NCI-H1436 treated with DMSO at 0.1 percent for 48 hours (cell line): ENCODE data around the gene ESPL1.
A peak's percentile ranks its signal among the peaks of the same experiment; 100 is the strongest.
"Not testable (repeated sequence)": the region's sequence is repeated elsewhere in the genome, so short reads cannot be mapped to it uniquely, and the experiment has no call there.

Source experiments
- DNase-seq: peaks from one replicate; lab custom pipeline; 2025; lab: John Stamatoyannopoulos, UW

Gene ESPL1

DNA sequence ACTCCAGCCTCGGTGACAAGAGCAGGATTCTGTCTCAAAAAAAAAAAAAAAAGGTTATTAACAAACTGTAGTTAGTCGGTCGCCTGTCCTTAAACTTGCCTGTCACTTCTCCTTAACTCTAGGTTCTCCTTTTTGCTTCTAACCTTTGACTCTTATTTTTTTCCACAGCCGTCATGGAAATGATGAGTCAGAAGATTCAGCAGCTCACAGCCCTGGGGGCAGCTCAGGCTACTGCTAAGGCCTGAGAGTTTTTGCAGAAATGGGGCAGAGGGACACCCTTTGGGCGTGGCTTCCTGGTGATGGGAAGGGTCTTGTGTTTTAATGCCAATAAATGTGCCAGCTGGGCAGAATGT is 31.0 kb downstream of the ESPL1 start:
- no peak for DNase-seq

DNA sequence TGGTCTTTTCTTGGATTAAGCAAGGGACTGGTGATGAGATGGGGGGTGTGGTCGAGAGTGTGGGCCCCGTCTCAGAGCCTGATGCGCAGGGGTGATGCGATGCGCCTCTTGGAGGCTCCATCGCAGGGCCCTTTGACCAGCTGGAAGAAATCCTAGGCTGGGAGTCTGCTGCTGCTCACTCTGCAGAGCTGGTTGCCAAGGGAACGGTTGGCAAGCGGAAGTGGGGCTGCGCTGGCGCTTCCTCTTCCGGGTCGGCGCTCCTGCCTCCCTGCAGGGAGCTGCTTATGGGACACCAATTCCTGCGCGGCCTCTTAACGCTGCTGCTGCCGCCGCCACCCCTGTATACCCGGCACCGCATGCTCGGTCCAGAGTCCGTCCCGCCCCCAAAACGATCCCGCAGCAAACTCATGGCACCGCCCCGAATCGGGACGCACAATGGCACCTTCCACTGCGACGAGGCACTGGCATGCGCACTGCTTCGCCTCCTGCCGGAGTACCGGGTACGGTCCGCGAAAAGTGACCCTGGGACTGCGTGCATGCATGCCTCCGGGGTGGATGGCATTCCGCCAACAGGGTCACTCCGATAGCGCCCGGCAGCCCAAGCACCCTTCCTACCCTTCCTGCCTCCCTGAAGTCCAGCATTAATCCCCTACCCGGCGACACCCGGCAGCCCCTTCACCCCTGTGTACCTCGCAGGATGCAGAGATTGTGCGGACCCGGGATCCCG is 31.5 kb downstream of the ESPL1 start, which contains the start of gene MYG1:
Gene MYG1 (plus strand): TSS at position 242 of the 727 bp plus-strand sequence. CDS start 43 bp downstream, at position 285.
- peak; percentile 20 for DNase-seq

DNA sequence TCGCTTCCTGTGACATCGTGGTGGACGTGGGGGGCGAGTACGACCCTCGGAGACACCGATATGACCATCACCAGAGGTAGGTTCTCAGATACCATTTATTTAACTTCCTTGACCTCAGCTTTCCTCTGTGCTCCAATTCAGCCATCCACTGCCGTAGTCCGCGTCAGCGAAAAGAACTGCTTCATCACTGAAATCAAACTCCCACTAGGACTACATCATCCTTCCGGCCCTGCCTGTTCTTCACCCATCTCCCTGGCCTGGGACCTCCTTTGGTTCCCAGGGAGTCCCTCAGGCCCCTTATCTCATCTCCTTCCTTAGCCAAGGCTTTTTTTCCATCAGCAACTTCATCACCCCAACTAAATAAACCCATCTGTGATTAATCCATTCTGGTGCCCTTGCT is 32.1 kb downstream of the ESPL1 start:
- no peak for DNase-seq

DNA sequence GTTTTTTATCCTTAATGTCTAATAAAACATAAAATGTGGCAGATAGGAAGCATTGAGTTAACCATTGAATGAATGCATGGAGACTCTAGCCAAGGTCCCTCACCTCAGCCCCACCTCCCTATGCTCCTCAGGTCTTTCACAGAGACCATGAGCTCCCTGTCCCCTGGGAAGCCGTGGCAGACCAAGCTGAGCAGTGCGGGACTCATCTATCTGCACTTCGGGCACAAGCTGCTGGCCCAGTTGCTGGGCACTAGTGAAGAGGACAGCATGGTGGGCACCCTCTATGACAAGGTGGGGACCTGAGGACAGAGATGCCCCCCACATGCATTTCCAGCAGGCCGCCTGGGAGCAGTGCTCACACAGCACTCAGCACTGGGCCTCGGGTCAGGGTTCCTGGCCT is 34.8 kb downstream of the ESPL1 start:
- no peak for DNase-seq

DNA sequence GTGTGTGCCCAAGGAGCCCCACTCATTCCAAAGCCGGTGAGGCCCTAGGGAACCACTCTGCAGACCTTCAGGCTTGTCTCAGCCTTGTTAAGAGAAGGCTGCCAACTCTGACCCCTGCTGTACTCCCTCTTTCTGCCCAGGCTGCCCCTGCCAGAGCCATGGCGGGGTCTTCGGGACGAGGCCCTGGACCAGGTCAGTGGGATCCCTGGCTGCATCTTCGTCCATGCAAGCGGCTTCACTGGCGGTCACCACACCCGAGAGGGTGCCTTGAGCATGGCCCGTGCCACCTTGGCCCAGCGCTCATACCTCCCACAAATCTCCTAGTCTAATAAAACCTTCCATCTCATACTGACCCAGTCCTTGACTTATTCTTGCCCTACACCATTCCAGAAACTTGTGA is 38.7 kb downstream of the ESPL1 start:
- DNase-seq = no peak

DNA sequence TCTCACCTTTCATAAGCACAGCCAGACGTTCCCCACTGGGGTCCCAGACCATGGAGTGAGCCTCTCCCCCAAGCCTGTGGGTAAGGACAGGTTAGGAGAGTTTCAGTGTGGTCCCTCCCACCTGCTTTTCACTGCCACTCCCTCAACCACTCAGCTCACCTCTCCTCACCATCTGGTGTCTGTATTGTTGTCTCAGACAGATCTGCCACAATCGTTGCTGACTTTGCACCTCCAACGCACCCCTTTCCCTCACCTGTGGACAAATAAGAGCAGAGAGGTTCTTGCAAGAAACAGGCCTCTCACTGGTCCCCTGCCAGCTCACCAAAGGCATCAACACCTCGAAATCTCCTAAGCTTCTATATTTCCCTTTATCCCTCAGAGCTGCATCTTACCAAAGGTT is 40.2 kb downstream of the ESPL1 start:
- no peak for DNase-seq

DNA sequence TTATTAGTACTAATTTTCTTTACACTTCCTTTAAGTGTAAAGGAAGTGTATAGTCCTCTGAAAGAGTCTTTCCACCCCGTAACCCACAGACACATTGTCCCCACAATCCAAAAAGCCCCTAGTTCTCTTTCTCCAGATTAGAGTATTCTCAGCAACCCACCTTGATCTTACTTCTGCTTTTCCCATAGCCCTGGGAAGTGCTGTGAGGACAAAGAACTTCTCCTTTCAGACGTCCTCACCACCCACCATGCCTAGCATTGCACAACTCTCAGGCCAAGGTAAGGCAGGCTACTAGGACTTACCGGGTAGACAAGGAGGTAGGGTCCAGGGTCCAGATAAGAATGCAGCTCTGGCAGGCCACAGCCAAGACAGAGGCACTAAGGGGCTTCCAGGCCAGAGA is 45.9 kb downstream of the ESPL1 start:
- DNase-seq = no peak

DNA sequence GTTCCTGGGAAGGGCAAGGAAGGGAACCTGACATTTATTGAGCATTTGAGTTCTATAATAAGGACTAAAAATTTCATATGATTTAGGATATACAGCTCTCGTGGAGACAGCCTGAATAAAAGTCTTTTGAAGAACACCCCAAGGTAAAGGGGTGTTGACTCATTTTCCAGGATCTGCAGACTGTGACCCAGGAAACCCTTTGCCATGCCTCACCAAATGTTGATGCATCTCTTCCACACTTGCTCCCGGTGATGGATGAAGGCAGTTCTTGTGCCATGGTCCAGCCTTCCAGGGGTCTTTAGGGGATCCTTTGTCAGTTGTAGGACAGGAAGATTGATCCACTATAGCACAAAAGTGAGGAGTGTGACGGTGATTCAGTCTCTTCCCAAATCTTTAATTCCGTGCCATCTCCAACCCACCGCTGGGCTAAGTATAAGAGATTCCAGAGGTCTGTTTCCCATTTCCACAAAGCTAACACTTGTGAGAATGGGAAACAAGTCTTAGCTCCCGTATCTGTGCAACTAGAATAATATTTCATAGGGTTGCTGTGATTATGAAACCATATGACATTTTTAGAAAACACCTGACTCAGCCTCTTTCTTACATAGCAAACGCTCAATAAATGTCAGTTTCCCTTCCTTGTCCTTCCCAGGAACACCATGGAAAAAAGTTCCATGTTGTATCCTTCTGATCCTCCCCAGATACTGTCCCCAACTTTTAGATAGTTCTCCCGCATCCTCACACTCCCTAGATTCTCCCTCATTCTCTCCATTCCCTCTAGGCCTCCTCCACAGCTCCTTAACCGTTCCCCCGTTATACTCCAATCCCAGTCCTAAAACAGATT is 52.5 kb downstream of the ESPL1 start:
- DNase-seq = no peak

DNA sequence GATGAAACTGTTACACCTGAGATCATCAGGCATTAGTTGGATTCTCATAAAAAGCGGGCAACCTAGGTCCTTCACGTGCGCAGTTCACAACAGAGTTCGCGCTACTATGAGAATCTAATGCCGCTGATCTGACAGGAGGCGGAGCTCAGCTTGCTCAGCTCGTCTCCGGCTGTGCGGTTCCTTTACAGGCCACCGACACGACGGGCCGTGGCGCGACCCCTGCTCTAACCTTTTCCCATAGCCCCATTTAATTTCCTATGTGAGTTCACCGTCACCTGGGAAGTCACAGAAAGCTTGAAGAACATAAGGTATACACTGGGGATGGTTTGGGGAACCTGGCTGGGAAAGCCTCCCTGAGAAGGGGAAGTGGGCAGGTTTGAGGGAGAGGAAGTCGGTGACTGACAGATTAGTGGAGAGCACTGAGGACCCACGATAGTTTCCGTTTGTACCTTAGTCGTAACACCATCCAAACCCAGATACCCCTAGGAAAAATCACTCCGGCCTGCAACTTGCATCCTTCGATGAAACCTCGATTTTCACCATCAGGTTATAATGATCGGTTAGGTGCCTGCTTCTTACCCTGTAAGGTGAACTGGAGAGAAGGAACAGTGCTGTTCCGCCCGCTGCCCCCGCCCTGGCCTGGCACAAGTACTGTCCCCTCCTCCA is 56.1 kb downstream of the ESPL1 start:
- no peak for DNase-seq

DNA sequence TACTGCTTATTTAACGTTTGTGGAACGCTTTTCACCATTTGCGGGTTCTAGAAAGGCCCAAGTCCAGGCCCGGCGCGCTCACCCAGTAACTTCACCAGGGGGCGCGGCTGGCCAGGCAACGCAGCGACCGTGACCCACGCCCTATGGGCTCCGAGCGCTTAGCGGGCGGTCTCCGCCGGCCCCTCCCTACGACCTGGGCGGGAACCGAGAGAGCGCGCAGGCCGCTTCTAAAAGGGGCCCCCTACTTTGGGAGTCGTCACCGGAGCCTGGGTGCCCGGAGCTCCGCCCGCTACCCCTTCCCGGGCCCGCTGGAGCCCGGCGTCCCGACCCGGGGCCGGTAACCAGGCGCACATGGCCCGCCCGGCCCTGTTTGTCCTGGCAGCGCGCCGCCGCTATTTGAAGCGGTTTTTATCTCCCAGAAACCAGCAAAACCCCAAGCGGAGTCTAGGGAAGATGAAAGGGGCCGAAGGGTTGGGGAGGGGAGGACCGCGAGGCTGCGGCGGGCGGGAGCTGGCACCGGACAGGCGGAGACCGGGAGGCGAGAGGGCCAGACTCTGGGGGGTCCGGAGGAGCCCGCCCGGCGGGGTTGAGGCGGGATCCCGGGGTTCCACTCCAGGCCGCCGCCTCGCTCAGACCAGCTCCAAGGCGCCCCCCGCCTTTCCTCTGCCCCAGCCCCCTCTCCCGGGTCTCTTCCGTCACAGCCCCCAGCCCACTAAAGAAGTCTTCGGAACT is 56.8 kb downstream of the ESPL1 start:
- peak; percentile 18 for DNase-seq

DNA sequence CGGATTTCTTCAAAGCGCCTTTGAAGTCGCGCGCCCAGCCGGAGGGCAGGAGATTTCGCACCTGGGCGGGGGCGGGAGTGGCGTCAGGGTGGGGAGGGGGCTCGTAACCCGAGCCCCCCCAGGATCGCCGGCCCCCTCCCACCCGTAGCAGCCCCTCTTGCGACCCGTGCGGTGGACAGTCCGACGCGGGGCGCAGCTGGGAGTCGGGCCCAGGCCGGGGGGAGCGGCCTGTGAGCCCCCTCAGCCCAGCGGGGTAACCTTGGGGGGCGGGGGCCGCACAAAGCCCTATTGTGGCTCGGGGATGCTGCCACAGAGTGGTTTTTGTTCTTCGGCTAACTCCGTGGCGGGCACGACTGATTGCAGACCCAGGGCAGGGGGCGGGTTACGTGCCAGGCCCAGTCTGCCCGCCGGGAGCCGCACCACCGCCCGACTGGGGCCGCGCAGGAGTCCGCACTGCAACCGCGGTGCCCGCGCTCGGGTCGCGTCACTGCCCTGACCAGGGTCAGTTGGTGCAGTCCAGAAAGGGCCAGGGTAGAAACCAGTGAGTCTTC is 57.5 kb downstream of the ESPL1 start:
- DNase-seq = no peak

DNA sequence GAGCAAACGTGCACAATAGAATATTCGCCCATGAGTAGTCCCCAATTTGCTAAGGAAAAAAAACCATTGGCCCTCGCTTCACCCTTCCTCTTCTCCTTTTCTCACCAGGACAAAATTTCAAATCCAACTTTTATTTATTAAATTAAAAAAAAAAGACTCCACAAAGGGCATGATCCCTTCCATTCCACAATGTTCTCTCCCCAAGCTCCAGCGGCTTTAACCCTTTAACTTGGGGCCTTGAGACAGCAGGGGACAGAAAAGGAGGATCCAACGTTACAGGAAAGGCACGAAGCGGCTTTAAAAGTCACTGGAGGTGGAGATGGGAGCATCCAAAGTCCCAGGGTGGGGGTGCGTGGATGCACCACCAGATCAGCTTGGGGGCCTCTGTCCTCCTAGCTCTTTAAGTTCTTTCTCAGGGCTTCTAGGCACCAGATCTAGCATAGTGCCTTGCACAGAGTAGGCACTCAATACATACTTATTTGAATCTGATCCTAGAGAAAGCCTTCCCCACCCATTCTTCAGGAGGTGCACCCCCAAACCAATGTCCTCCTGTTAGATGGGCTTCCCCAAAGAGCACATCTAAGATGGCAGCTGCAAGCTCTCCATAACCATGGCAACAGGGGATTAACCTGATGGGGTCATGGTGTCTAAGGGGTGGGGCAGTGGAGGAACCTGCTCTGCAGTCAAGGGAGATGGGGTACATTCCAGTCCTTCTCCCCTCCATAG is 58.5 kb downstream of the ESPL1 start:
- DNase-seq = no peak

DNA sequence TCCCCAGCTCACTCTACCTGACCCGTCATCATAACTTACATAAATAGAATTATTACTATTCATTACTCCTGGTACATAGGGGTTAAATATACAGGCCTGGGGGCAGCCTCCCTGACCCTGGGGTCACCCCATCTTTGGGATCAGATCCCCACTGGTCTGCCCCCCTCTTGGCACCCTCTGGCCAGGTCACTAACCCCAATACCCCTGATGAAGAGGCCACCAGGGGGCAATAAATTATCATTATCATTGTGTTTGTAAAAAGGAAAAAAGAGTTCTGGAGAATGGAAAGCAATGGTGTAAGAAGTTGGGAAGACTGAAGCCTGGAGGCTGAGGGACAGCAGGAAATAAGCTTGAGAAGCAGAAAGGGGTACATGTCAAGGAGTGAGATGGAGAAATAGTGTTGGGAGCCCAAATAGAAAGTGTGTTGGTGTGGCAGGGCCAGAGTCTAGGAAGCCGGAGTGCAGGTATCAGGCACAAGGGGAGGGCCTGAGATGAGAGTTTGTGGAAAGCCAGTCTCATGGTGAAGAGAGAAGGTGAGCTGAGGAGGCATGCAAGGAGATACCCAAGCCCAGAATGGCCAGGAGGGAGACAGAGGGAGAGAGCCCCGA is 59.4 kb downstream of the ESPL1 start:
- DNase-seq = no peak

DNA sequence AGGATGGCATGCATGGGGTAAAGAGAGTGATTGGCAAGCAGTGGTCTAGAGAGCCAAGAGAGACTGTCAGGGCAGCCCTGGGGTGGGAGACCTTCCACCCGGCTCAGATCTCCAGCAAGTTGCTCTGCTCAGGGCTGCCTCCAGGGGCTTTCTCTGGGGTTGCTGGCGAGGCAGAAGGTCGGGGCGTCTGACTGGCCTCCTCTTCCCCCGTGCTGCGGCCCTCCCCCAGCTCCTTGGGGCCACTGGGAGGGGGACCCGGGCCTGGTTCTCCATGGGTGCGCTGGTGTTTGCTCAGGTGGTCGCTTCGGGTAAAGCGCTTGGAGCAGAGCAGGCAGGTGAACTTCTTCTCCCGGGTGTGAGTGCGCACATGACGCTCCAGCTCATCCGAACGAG is 59.9 kb downstream of the ESPL1 start:
- no peak for DNase-seq

DNA sequence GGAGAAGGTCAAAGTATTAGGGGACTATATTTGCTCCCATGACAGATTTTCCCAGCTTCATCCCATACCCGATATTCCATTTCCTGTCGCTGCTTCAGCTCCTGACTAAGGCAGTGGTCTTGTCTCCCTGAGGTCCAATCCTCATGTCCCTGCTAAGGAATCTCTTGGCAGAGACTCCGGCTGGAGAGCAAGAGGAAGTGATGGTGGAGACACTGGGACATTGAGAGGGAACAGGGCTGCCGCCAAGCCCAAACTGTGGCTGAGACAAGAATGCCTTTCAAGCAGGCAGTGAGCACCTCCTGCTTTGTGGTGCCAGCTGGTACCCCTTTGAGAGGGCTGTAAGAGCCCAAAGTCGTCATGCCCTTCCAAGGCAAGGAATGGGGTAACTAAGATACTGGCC is 62.6 kb downstream of the ESPL1 start:
- no peak for DNase-seq

DNA sequence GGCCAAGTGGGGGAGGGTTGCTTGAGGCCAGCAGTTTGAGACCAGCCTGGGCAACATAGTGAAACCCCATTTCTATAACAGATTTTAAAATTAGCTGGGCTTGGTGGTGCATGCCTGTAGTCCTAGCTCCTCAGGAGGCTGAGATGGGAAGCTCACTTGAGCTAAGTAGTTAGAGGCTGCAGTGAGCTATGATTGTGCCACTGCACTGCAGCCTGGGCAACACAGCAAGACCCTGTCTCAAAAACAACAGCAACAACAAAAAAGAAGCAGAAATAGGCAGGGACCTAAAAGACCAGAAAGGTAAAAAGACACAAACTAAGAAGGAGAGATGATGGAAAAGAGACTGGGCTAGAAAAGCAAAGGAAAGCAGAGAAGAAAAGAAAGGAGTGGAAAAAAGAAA is 64.2 kb downstream of the ESPL1 start:
- DNase-seq = not testable (repeated sequence)

DNA sequence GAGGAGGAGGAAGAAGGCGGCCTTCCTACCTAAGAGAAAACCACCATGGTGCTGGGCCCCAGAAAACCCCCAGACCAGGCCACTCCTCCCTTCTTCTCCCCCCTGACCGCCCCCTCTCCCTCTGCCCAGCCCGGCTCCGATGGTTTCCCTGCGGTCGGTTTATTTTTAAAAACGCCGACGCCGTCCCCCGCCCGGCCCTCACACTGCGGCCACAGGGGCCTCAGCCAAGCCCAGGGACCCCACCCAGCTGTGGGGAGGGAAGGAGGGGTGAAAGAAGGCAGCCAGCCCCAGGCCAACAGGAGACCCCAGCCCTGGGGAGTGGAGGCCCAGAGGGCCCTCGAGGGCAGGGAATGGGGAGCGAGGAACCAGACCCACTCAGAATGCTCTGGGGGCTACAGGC is 64.6 kb downstream of the ESPL1 start:
- no peak for DNase-seq

DNA sequence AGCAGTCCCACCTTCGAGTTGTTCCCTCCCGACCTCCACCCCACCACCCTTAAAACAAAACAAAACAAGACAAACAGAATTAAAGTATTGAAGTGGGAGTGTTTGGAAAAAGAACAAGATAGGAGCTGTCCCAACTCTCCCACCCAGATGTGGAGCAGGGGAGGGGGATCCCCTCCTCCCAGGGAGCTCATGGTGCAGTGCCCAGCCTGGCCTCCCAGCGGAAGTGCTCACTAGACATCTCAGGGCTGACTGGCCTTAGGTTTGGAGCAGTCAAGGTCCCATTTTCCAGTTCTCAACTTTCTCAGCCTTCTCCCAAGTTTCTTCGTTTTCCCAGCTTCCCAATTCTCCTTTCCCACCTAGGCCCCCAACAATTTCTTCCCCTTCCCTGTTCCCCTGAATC is 65.2 kb downstream of the ESPL1 start:
- DNase-seq = no peak

DNA sequence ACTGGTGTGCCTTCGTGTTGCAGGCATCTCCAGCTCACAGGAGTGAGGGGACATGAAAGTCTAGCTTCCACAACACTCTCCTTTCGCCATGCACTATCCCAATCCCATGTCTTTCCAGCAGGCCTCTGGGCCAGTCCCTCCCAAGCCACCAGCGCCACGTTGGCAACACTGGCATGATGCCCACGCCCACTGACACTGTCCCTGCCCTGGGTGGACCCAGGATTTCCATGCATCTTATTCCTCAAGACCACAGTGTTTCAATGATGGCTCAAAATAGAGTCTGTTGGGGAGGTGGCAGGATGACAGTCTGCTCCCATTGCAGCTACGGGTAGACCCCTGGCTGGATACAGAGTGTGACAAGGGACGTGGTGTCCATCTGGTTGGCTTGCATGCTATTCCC is 65.7 kb downstream of the ESPL1 start:
- DNase-seq = no peak

DNA sequence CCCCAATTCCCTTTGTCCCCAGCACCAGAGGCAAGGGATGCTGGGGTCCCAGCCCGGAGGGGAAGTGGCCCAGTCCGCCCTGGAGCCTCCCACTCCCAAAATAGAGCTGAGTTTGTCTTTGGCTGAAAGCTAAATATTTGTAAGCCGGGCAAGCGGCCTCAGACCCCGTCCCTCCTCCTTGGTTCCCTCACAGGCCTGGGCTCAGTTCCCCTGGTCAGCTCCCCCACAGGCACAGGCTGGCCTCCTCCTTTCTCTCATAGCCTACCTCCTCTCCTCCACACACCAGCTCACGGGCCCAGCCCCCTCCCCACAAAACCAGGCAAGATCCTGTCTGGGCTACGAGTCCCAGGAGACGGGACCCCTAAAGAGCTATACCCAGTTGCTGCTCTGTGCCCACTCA is 66.7 kb downstream of the ESPL1 start:
- DNase-seq = no peak

DNA sequence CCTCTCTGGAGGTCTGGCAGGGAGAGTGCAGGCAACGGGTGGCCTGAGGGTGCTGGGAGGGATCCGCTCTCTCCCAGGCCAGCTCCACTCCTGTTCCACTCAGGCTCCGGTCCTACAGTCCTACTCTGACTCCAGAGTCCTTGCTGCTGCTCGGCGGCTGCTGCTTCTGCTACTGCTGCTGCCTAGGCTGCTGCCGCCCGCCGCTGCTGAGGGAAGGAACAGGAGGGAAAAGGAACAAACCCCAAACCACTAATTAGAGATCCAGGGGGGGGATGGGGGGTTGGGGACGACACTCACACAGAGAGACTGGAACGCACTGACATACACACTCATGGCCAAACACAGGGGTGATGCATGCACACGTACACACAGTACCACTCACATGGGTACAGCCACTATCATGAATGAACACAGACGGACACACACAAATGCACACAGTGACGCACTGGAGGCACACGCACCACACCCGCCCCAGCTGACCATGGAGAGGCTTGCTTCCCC is 68.1 kb downstream of the ESPL1 start, which contains the start of gene SP7:
Gene SP7 (minus strand): TSS at position 174 of the 501 bp plus-strand sequence. CDS start 708 bp downstream, outside the sequence.
- no peak for DNase-seq
